T follicular helper cell (primary cell): Measurements from ENCODE around the gene HGFAC.

Experiments
- DNase-seq: peaks from one replicate; pipeline ENCODE4 v3.0.0-alpha.2; 2020; ENCODE audit warnings: low read depth
- total RNA-seq, 2 experiments: gene quantifications; one replicate each; lab custom pipeline; 2026; lab: John Stamatoyannopoulos, UW

Gene HGFAC
- total RNA-seq = 0.04 to 0.06 reads per million in 2 experiments

DNA sequence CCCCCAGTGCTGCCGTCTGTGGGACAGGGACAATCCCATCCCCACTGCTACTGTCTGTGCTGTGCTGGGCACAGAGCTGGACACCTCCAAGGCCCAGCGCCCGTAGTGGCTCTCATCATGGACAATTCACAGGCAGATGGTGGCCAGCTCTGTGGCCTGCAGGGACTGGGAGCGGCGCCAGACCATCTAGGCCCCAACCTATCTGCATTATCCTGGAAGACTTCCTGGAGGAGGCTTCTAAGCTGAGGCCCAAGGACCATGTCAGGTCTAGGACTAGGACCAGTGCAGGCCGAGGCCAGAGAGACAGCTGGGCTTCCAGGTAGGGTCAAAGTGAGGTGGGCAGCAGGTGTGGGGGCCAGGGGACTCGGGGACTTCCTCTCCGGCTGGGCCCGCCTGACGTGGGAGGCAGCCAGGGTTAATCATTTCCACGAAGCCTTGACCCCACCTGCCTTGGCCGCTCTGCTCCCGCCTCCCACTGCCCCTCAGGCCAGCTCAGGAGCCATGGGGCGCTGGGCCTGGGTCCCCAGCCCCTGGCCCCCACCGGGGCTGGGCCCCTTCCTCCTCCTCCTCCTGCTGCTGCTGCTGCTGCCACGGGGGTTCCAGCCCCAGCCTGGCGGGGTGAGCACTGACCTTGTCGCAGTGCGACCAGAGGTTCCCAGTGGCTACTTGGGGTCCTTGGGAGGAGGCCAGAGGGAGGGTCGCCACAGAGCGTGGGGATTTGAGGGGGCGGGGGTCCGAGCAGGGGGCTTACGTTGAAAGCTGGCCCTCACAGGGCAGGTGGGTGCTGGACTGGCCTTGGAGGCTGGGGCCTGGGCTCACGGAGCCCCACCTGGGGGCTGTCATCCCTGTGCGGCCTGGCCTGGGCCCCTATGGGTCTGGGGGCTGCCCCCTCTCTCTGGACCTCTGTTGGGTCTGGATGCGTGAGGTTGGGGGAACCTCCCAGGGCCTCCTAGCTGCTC lies at the start of gene HGFAC:
HGFAC (plus strand) TSS at position 468 of the 959 bp plus-strand sequence; CDS start at position 502, 34 bp downstream.
- no peak for DNase-seq

DNA sequence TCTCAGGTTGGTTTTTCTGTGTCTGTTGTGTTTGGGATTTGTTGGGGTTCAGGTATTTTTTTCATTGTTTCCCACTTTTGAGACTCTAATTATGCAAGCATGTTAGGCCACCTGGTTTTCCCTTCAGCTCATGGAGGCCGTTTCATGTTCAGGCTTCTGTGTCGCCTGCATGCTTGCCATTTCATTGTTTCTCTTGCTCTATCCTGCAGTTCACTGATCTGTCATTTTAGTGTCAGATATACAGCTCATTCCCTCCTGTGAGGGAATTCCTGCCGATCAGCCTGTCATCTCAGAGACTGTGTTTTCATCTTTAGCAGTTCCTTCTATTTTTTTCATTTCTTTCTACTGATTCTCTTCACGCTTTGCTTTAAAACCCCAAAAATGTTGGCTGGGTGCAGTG lies 49.4 kb upstream of the HGFAC start:
- no peak for DNase-seq

DNA sequence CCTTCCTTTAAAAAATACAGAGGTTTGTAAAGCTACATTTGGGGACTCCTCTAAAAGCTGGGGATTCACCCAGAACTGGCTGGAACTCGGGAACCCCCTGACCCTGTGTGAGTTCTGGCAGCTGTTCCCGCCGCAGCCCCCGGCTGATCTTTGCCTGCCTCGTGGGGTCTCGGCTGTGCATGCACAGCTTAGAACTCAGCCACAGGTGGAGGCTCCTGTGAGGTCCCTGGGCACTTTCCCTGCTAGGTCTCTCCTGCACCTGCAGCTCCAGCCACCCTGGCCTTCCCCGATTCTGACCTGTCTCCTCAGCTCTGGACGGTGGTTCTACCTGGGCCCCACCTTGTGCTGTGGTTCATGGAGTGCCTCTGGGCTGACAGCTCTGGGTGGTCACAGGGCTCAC lies 48.6 kb upstream of the HGFAC start:
- no peak for DNase-seq

DNA sequence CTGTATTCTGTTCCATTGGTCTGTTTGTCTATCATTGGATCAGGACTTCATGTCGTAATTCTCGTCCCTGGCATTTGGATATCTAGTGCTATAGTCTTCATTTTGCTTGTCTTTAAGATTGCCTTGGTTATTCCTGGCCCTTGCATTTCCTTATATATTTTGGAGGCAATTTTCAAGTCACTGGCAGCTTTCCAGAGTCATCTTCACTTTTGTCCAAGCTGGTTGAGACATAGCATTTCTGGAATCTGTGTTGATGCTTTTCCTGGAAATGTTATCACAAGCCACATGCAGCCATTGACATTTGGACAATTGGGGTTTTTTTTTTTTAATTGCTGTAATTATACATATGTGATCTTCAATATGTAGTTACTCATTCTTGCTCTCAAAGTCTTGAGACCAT lies 45.2 kb upstream of the HGFAC start:
- DNase-seq = no peak

DNA sequence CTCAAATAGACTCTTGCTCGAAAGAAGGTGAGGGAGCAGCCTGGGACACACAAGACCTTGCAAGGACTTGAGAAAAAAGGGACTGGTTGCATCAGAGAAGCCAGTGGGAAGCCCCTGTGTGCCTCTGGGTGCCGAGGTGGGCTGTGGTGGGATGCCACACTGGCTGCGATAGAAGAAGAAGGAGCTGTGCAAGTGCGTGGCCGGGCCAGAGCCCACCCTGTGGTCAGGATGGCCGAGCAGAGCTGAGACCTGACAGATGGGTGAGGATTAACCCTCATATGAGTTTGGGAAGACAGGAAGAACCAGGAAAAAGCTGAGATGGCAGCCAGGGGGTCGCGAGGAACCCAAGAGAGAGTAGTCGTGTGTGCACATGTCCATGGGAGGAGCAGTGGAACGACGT lies 44.6 kb upstream of the HGFAC start:
- DNase-seq = no peak

GRCh38 chr4:3399277-3400194 lies 42.2 kb upstream of the HGFAC start:
- DNase-seq = no peak

- no peak for DNase-seq
These were observed 40.2 kb upstream of the HGFAC start for GRCh38 chr4:3401436-3402171.

- no peak for DNase-seq
These were observed 39.0 kb upstream of the HGFAC start for GRCh38 chr4:3402491-3403347.

DNA sequence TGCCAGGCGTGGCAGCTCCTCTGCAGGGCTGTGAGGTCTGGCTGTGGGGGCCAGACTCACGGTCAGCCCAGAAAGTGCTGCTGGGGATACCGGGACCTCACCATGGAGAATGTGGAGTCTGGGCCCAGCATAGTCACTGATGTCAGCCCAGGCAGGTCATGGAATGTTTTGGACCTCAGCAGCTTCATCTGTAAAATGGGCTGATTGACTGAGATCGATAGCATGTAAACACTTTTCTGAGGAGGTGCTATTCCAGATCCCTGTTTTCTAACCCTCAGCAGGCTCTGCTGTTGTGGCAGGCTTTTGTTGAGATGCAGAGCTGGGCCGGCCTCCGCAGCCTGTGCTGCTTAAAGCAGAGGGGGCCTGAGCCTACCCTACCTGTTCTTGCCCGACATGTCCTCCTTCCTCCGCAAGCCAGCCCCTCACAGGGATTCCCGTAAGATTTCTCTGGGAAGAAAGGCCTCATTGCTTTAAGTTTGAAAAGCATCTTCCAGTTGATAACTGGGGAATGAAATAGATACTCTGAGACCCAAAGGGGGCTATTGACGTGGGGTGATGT lies 38.3 kb upstream of the HGFAC start:
- no peak for DNase-seq

- DNase-seq = no peak
These were observed 37.2 kb upstream of the HGFAC start for GRCh38 chr4:3404546-3404945.

GRCh38 chr4:3405176-3405575 lies 36.6 kb upstream of the HGFAC start:
- DNase-seq = no peak

DNA sequence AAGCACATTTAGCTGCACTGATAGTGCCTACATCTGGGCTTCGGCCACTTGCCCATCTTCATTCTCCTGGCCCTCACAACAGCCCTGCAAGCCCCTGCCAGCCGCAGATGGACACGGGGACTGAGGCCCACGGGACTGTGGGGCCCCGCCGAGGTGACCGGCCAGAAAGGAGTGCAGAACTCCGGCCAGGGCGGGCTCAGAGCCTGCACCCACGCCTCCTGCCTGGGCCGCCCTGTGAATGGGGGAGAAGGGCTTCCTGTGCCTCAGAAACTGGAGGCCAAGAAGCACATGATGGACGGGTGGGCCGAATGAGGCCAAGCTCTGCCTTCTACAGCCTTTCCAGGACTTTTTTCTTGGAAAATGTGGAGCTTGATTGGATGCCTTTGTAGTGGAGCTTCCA lies 35.7 kb upstream of the HGFAC start:
- DNase-seq = no peak

DNA sequence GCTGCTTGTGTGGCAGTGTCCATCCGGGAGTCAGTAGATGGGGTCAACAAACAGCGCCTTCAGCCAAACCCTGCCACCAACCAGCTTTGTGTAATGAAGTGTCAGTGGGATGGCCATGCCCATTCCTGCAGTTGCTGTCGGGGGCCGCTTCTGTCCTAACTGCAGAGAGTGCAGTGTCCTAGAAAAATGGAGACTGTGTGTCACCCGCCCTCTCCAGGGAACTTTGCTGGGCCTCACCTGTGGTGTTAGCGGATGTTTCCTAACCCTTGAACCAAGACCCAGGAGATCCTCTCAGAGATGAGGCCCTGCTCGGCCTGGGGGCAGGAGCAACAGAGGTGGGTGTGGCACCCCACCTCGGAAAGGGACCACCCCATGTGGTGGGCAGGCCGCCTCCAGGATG lies 35.3 kb upstream of the HGFAC start:
- DNase-seq = no peak

DNA sequence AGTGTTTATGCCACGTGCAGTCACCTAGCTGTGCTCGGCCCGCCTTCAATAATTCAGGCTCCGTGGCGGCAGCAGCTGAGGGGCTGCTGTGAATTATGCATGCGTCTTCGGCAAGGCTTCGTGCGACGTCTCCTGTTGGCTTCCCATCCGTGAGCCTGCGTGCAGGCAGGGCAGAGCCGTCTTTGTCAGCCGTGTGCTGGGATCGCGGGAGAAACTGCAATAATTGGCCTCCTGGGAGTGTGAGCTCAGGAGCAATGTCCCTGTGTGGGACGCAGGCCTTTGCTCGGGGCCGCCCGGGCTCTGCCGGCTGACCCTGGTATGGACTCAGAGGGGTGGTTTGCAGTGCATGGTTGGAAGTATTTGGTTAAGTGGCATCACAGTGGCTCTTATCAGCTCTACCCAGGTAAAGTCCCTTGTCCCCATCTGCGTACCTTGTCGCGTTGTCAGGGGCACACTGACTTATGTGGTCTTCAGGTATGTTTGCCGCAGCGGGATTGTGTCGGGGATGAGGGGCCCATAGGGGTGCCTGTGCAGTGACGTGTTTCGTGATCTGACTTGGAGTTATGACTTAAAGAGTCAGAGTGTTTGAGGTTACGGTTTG lies 34.5 kb upstream of the HGFAC start:
- no peak for DNase-seq

DNA sequence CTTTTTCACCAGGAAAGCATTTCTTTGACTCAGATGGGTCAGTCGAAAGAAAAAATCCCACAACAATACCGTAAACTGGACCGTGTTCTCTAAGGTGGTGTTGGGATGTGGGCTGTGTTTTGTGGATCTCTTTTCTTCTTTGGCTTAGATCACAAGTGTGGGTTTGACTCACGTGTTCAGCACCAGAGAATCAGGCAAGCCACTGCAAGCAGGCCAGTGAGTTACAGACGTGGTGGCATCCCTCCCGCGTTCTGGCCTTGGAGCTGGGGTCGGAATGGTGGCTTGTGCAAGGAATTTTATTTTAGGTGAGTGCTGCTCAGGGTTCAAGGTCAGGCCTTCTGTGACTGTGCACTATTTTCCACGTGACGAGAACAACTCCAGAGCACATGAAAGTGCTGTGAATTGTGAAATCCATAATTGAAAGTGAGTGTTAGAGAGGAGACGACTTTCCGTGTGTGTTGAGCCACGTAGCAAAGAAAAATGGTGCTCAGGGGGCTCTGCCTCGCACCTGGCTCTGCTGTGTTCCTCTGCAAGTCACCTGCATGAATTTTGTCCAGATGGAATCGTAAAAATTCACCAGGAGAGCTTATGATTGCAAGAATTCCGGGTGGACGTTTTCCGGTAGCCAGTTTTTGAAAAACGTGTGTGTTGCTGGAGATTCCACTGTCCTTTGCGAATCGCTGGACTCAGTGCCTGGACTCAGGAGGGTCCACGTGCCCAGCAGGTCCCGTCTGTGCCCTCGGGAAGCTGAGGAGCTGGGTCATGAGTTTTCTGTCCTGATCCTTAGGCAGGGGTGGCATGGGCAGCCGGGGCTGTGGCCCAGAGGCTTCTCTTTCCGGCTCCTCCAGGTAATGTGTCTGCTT lies 33.6 kb upstream of the HGFAC start:
- DNase-seq = no peak

DNA sequence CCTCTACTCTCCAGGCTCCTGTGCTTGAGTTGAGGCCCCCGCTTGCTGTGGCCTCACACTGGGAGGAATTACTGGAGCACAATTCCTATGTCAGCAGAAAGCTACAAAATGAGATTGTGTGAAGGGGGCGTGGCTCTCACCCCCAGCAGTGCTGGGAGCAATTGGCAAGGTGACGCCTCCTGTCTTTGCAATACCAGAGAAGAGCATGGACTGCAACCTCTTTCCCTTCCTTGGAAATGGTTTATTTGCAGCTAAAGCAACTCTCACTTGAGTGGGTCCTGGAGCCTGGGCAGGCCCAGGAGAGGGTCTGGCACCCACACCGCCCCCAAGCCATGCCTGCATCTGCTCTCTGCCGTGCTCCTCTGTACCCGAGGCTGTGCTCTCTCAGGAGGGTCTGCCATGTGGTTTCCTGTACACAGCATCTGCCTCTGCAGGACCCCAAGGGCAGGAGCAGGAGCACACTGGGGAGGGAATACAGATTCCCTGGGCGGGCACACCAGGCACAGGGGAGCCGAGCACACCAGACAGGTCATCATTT lies 32.9 kb upstream of the HGFAC start:
- DNase-seq = no peak

DNA sequence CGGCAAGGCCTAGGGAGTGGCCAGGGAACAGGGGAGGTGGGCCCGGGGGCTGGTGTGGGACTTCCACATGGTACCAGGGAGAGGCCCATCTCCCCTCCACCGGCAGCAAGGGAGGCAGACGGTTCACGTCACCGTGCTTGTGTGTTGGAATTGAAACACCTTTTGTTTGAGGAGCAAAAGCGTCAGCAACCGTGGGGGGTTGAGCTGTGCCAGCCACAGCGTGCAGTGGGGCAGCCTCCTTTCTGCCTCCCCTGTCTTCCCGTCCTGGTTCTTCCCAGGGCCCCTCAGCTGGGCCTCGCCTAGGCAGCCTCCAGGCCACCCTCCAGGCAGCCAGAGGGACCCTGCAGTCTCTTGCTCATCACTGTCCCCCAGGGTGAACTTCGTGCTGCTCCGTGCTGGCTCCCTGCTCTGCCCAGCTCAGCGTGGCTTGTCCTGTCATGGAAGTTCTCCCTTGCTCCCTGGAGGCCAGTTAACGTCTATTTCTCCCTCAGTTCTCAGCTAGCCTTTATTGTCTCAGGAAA lies 32.1 kb upstream of the HGFAC start:
- DNase-seq = no peak

- no peak for DNase-seq
These were observed 31.2 kb upstream of the HGFAC start for GRCh38 chr4:3410401-3411135.
